ENCODE measurements around the gene TEF. TPM values are rescaled to one million over a fixed set of nuclear protein-coding genes. Genes with fewer than 3 reads are reported as not detected.

TEF gene
- polyA plus RNA-seq, 1 of the 3 experiments (the other 2 are of a cell fraction), result 3.6 TPM

- TF ChIP-seq NRF1 (IDR thresholded peaks at IDR 0.05; ENCODE audit: low read depth, low read length) (peak; percentile 80), USF2 (IDR thresholded peaks at IDR 0.05; ENCODE audit: borderline replicate concordance, low read depth, low read length) (no peak), GATA2 (CRISPR knock-in tag; IDR thresholded peaks at IDR 0.05) (no peak), NFIC (IDR thresholded peaks at IDR 0.05; ENCODE audit: borderline replicate concordance) (no peak), REST (IDR thresholded peaks at IDR 0.05; ENCODE audit: low read depth, low read length) (no peak), ELF1 (IDR thresholded peaks at IDR 0.05) (peak; percentile 20; the same call in 1 of the 2 replicates)
Measured at GRCh38 chr22:41444360-41445128, 62.8 kb downstream of the TEF start (continued).

- no peaks in the 10 kb centered on the region for H3F3A ChIP-seq (replicated peaks; ENCODE audit: insufficient read depth)
- H3K27ac ChIP-seq (ENCODE audit: low read depth in 2 of 2, low read length in 1 of 2), result peak overlapping the region; percentile 84 to 85; a peak in 3 of 4 replicates
- peak overlapping the region; percentile 68 to 74 for H3K4me3 ChIP-seq (ENCODE audit: low read depth in 2 of 2, low read length in 1 of 2)
- peaks cover 7 to 8% of the 10 kb centered on the region in 2 experiments for H3K36me3 ChIP-seq (replicated peaks in 1 of 2; ENCODE audit: control insufficient read depth in 1 of 2, insufficient read depth in 2 of 2, low read length in 1 of 2)
- no peak for DNase-seq
- peak overlapping the region; percentile 85 for H3K4me2 ChIP-seq
- peak overlapping the region; percentile 90 for H3K9ac ChIP-seq
- no peaks in the 10 kb centered on the region for H3K27me3 ChIP-seq (ENCODE audit: insufficient read depth)
- H3K9me3 ChIP-seq, result no peaks in the 10 kb centered on the region
- no peaks in the 10 kb centered on the region for H3K9me2 ChIP-seq
- H3K4me1 ChIP-seq (ENCODE audit: control insufficient read depth in 1 of 2, insufficient read depth in 2 of 2, low read depth in 1 of 2, low read length in 1 of 2), result peaks cover 0 to 5% of the 10 kb centered on the region in 2 experiments; a peak in 2 of 4 replicates
- H3K79me2 ChIP-seq (ENCODE audit: insufficient read depth), result peaks cover 61% of the 10 kb centered on the region
- no peak for TF ChIP-seq JUND (IDR thresholded peaks at IDR 0.05)
- TF ChIP-seq IRF3 (IDR thresholded peaks at IDR 0.05; ENCODE audit: low read depth, low read length), result no peak
- WGBS (ENCODE audit: low lambda C conversion rate), result 1% methylated on average over 22 of the region's 22 CpGs
- ChIA-PET POLR2A (interaction anchor here (1.0 to 3.1 kb wide), 2 partner anchors 23 to 42 kb away, joined by 6 to 15 read pairs; partner anchors contain the start of gene PHF5A), CTCF (interaction anchor here (1.0 to 1.7 kb wide), 4 partner anchors 41 to 98 kb away, joined by 3 to 6 read pairs (median 5); partner anchors contain the start of gene POLR3H)
- peaks cover 22% of the 10 kb centered on the region; the same call in 1 of the 2 replicates for H4K20me1 ChIP-seq (ENCODE audit: insufficient read depth)
- H2AFZ ChIP-seq (ENCODE audit: low read depth), result no peak overlapping the region
Measured at GRCh38 chr22:41445129-41446056, 63.7 kb downstream of the TEF start.

All from SK-N-SH (cell line).